ENCODE results near the gene TOR1B.
"Not testable (repeated sequence)": the region's sequence is repeated elsewhere in the genome, so short reads cannot be mapped to it uniquely, and the experiment has no call there.

Gene TOR1B

GRCh38 chr9:129779560-129780190 lies 23.3 kb upstream of the TOR1B start:
- no peak overlapping the region for H3K4me3 ChIP-seq (ENCODE audit: low read depth, low read length)
- TF ChIP-seq CTCF (IDR thresholded peaks at IDR 0.05; ENCODE audit: low read depth, low read length) = no peak
- TF ChIP-seq MYC (IDR thresholded peaks at IDR 0.05; ENCODE audit: low read depth, low read length) = no peak
- TF ChIP-seq POLR2A (IDR thresholded peaks at IDR 0.05; ENCODE audit: extremely low read depth, insufficient read length) = no peak
- TF ChIP-seq, protein P1, sequence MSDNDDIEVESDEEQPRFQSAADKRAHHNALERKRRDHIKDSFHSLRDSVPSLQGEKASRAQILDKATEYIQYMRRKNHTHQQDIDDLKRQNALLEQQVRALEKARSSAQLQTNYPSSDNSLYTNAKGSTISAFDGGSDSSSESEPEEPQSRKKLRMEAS (IDR thresholded peaks at IDR 0.05; ENCODE audit: low read depth, low read length) = no peak
- DNase-seq (ENCODE audit: low read depth) = no peak

GRCh38 chr9:129781131-129781530 lies 21.9 kb upstream of the TOR1B start:
- no peak for DNase-seq (ENCODE audit: low read depth)
- H3K4me3 ChIP-seq (ENCODE audit: low read depth, low read length) = no peak overlapping the region
- TF ChIP-seq POLR2A (IDR thresholded peaks at IDR 0.05; ENCODE audit: extremely low read depth, insufficient read length) = no peak
- no peak for TF ChIP-seq CTCF (IDR thresholded peaks at IDR 0.05; ENCODE audit: low read depth, low read length)
- no peak for TF ChIP-seq MYC (IDR thresholded peaks at IDR 0.05; ENCODE audit: low read depth, low read length)
- TF ChIP-seq, protein P1 (IDR thresholded peaks at IDR 0.05; ENCODE audit: low read depth, low read length) = no peak

DNA sequence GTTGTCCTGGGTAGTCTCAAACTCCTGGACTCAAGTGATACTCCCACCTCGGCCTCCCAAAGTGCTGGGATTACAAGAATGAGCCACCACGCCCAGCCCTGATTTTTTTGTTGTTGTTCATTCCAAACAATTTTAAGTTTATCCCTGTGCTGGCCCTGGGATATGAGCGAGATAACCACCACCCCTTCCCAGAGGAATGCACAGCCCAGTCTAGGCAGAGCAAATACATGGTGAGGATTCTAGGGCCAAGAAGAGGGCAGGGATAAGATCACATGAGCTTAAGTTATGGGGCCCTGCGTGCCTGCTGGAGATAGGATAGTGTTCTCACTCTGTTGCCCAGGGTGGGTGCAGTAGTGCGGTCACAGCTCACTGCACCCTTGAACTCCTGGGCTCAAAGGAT lies 21.0 kb upstream of the TOR1B start:
- no peak overlapping the region for H3K4me3 ChIP-seq (ENCODE audit: low read depth, low read length)
- TF ChIP-seq MYC (IDR thresholded peaks at IDR 0.05; ENCODE audit: low read depth, low read length) = no peak
- TF ChIP-seq, protein P1 (IDR thresholded peaks at IDR 0.05; ENCODE audit: low read depth, low read length) = no peak
- no peak for TF ChIP-seq POLR2A (IDR thresholded peaks at IDR 0.05; ENCODE audit: extremely low read depth, insufficient read length)
- no peak for TF ChIP-seq CTCF (IDR thresholded peaks at IDR 0.05; ENCODE audit: low read depth, low read length)
- no peak for DNase-seq (ENCODE audit: low read depth)

- no peak overlapping the region for H3K4me3 ChIP-seq (ENCODE audit: low read depth, low read length)
- TF ChIP-seq POLR2A (IDR thresholded peaks at IDR 0.05; ENCODE audit: extremely low read depth, insufficient read length) (no peak), MYC (IDR thresholded peaks at IDR 0.05; ENCODE audit: low read depth, low read length) (no peak), CTCF (IDR thresholded peaks at IDR 0.05; ENCODE audit: low read depth, low read length) (peak; percentile 83)
- TF ChIP-seq, protein P1 (IDR thresholded peaks at IDR 0.05; ENCODE audit: low read depth, low read length) = no peak
- DNase-seq (ENCODE audit: low read depth) = peak; percentile 78
Measured at GRCh38 chr9:129783516-129784361, 19.2 kb upstream of the TOR1B start.

DNA sequence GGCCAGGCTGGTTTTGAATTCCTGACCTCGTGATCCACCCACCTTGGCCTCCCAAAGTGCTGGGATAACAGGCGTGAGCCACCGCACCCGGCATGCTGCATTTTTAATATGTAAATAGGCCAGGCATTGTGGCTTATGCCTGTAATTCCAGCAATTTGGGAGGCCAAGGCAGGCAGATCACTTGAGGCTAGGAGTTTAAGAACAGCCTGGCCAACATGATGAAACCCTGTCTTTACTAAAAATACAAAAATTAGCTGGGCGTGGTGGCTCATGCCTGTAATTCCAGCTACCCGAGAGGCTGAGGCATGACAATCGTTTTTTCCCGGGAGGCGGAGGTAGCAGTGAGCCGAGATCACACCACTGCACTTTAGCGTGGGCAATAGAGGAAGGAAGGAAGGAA lies 18.0 kb upstream of the TOR1B start:
- not testable (repeated sequence) for DNase-seq (ENCODE audit: low read depth); H3K4me3 ChIP-seq (ENCODE audit: low read depth, low read length)

GRCh38 chr9:129785866-129786265 lies 17.1 kb upstream of the TOR1B start:
- no peak for DNase-seq (ENCODE audit: low read depth)
- no peak for TF ChIP-seq POLR2A (IDR thresholded peaks at IDR 0.05; ENCODE audit: extremely low read depth, insufficient read length)
- no peak for TF ChIP-seq MYC (IDR thresholded peaks at IDR 0.05; ENCODE audit: low read depth, low read length)
- TF ChIP-seq CTCF (IDR thresholded peaks at IDR 0.05; ENCODE audit: low read depth, low read length) = no peak
- TF ChIP-seq, protein P1 (IDR thresholded peaks at IDR 0.05; ENCODE audit: low read depth, low read length) = no peak
- no peak overlapping the region for H3K4me3 ChIP-seq (ENCODE audit: low read depth, low read length)

Data from NB4 (cell line).